Activated CD4-positive, alpha-beta T cell treated with anti-CD3 and anti-CD28 coated beads for 24 hours (primary cell): Measurements from ENCODE around the gene KCNN3.

ENCODE experiments used
- DNase-seq, 2 donors: peaks; one replicate each; pipeline ENCODE4 v3.0.0-alpha.2; 2020; ENCODE audit warnings: low read depth in 2 of 2

KCNN3 gene

DNA sequence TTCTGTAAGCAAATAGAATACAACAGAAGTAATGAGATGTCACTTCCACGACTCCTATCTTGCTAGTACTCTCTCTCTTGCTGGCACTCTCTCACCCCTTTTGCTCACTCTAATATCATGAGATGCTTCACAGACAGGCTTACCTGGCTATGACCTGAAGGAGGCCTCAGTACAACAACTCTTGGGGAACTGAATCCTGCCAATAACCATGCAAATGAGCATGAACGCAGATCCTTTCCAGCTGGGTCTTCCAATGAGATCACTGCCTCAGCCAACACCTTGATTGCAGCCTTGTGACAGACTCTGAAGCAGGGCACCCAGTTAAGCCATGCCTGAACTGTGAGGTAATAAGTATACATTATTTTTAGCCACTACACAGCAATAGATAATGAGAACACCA, 209.0 kb downstream of the KCNN3 start:
- DNase-seq, result no peak

DNA sequence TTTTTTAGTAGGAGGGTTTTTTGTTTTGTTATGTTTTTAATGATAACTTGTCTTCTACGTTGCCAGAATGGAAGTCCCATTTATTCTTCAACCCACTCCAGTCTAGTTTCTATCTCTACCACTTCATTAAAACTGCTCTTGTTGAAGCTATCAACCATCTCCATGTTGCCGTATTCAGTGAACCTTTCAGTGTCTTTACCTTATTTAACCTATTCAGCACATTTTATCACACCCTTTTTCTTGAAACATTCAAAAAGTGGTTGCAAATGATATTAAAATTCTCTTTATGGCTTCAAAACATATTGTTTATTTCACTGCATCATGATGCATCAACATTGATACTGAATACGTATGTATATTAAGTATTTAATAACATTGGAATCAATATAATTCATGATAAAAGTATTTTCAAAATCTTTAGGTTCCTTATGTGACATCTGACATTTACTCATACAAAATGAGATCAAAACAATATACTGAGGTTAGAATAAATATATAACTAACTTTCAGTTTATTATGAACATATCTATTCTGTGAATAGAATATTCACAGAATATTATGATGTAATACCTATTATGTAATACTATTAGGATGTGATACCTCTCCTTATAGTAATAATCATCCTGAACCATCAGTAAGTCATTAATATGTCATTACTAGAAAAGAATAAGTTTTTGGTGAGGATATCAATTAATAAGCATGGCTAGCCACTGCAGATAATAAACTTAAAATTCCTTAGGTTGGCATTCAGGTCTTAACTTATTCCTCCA, 210.1 kb downstream of the KCNN3 start:
- no peak for DNase-seq

DNA sequence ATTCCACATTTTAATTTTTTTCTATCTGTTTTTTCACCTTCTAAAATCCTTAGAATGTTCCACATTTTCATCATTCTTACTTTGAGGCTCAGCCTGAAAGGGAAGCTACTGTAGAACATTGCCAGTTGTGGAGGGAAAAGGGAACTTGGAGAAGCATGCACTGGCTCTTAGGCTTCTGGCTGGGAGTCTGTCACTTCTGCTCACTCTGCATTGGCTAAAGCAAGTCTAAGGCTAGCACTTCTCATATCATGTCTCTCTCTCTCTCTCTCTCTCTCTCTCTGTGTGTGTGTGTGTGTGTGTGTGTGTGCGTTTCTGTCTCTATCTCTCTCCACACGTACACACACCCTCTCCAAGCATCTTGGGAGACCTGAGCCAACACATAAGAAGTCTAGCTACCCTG, 212.5 kb downstream of the KCNN3 start:
- no peak for DNase-seq

DNA sequence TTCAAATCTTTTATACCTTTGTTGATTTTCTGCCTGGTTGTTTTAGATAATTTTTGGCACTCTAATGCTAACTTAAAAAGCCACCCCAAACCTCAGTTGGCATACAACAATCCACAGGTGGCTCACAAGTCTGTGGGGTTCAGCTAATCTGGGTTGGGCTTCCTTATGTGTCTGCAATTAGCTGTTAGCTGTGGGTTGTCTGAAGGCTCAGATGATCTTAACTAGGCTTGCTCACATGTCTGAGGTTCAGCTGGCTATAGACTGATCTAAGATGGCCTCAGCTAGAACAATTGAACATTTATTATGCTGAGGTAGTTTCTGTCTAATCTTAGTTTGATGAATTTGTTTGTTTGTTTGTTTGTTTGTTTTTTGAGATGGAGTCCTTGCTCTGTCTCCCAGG, 217.2 kb downstream of the KCNN3 start:
- no peak for DNase-seq
